Neural cell (in vitro differentiated cells): ENCODE measurements around the gene ADAMTS14. TPM values are rescaled to one million over a fixed set of nuclear protein-coding genes. Genes with fewer than 3 reads are reported as not detected.

Experiments
- H2AFZ ChIP-seq: fragments of 200-600, 300-800 bp; sonication (generic), shearing (Covaris generic); 2 replicates; pipeline ENCODE4 v1.6.0; 2014; ENCODE audit warnings: low read depth, mild to moderate bottlenecking, antibody characterized with exemption, low read length, moderate library complexity
- H3F3A ChIP-seq: fragments of 200-600 bp; shearing (Covaris generic); 2 replicates; pipeline ENCODE4 v1.6.1; 2016; ENCODE audit warnings: mild to moderate bottlenecking, moderate library complexity, mixed read lengths, antibody characterized with exemption, low read length; ENCODE audit not compliant: insufficient read depth, poor library complexity, severe bottlenecking
- H3K27ac ChIP-seq: fragments of 200-600, 300-800 bp; sonication (generic), shearing (Covaris generic); 2 replicates; pipeline ENCODE4 v1.5.1; 2014; ENCODE audit warnings: mild to moderate bottlenecking, low read length, moderate library complexity
- H3K27me3 ChIP-seq: fragments of 300-800, 200-600 bp; sonication (generic), shearing (Covaris generic); 2 replicates; pipeline ENCODE4 v1.6.0; 2014; ENCODE audit warnings: mild to moderate bottlenecking, low read depth, low read length, moderate library complexity; ENCODE audit not compliant: insufficient read depth
- H3K36me3 ChIP-seq: fragments of 300-800, 200-600 bp; sonication (generic), shearing (Covaris generic); 2 replicates; pipeline ENCODE4 v1.5.1; 2014; ENCODE audit warnings: mild to moderate bottlenecking, antibody characterized with exemption, low read length, moderate library complexity; ENCODE audit not compliant: insufficient read depth
- H3K4me2 ChIP-seq: fragments of 300-800, 200-600 bp; sonication (generic), shearing (Covaris generic); 2 replicates; pipeline ENCODE4 v1.6.0; 2014; ENCODE audit warnings: mild to moderate bottlenecking, low read length
- H3K4me3 ChIP-seq: fragments of 300-800, 200-600 bp; sonication (generic), shearing (Covaris generic); 2 replicates; pipeline ENCODE4 v1.5.1; 2014; ENCODE audit warnings: mild to moderate bottlenecking, low read length, moderate library complexity
- H3K79me2 ChIP-seq: fragments of 200-600 bp; shearing (Covaris generic); replicated peaks from 2 replicates; pipeline ENCODE4 v1.6.0; 2014; ENCODE audit warnings: mild to moderate bottlenecking, low read length, moderate library complexity; ENCODE audit not compliant: insufficient read depth
- H3K9ac ChIP-seq: fragments of 300-800, 200-600 bp; sonication (generic), shearing (Covaris generic); 2 replicates; pipeline ENCODE4 v1.6.1; 2016; ENCODE audit warnings: mild to moderate bottlenecking, low read length, mixed read lengths
- H3K9me2 ChIP-seq: fragments of 200-600 bp; shearing (Covaris generic); 2 replicates; pipeline ENCODE4 v1.6.1; 2016; ENCODE audit warnings: mild to moderate bottlenecking, low read length, mixed read lengths; ENCODE audit not compliant: insufficient read depth
- H3K9me3 ChIP-seq: fragments of 200-600, 300-800 bp; sonication (generic), shearing (Covaris generic); 2 replicates; pipeline ENCODE4 v1.6.1; 2016; ENCODE audit warnings: mild to moderate bottlenecking, mixed run types, low read length, moderate library complexity, mixed read lengths
- H4K20me1 ChIP-seq: fragments of 200-600 bp; shearing (Covaris generic); 2 replicates; pipeline ENCODE4 v1.6.1; 2016; ENCODE audit warnings: mild to moderate bottlenecking, mixed run types; ENCODE audit not compliant: insufficient read depth
- CTCF ChIP-seq: fragments of 450-650 bp; IDR thresholded peaks from 2 replicates; pipeline ENCODE4 v1.5.1; 2014; ENCODE audit warnings: antibody characterized with exemption, mild to moderate bottlenecking, moderate library complexity; ENCODE audit not compliant: poor library complexity, severe bottlenecking
- EP300 ChIP-seq: fragments of 450-650 bp; conservative IDR thresholded peaks from 2 replicates; pipeline ENCODE4 v1.6.1; 2014; ENCODE audit warnings: antibody characterized with exemption, mild to moderate bottlenecking, moderate library complexity; ENCODE audit not compliant: poor library complexity, severe bottlenecking
- EZH2 ChIP-seq: fragments of 200-600, 300-800 bp; shearing (Covaris generic), sonication (generic); IDR thresholded peaks from 2 replicates; pipeline ENCODE4 v1.6.1; 2014; ENCODE audit warnings: antibody characterized with exemption, low read length, borderline replicate concordance, mild to moderate bottlenecking; ENCODE audit not compliant: insufficient read depth, poor library complexity, severe bottlenecking
- MXI1 ChIP-seq: fragments of 450-650 bp; conservative IDR thresholded peaks from 2 replicates; pipeline ENCODE4 v1.6.1; 2014; ENCODE audit warnings: antibody characterized with exemption, mild to moderate bottlenecking; ENCODE audit not compliant: poor library complexity, severe bottlenecking
- POLR2AphosphoS5 ChIP-seq: IDR thresholded peaks from 2 replicates; pipeline ENCODE4 v1.6.1; 2012
- RAD21 ChIP-seq: fragments of 450-650 bp; conservative IDR thresholded peaks from 2 replicates; pipeline ENCODE4 v1.6.1; 2014; ENCODE audit warnings: antibody characterized with exemption, mild to moderate bottlenecking, moderate library complexity
- REST ChIP-seq: IDR thresholded peaks from 2 replicates; pipeline ENCODE4 v1.6.1; 2012; ENCODE audit warnings: borderline replicate concordance
- SMC3 ChIP-seq: fragments of 450-650 bp; conservative IDR thresholded peaks from 2 replicates; pipeline ENCODE4 v1.6.1; 2014; ENCODE audit warnings: antibody characterized with exemption, mild to moderate bottlenecking, moderate library complexity; ENCODE audit not compliant: poor library complexity
- TAF1 ChIP-seq: IDR thresholded peaks from 2 replicates; pipeline ENCODE4 v1.6.1; 2012; ENCODE audit warnings: low read depth
- polyA plus RNA-seq: library from polyadenylated mRNA; depleted of rRNA; stranded (reverse); fragments of >200 nt; gene quantifications from 2 replicates; pipeline ENCODE4 v1.2.3, GENCODE V29; 2014

The ADAMTS14 gene
- polyA plus RNA-seq, 1 donor from 2014 or later = 0.04 TPM

- Histone ChIP-seq H2AFZ (no peak overlapping the region), H3K9me2 (no peaks in the 10 kb centered on the region), H3K27me3 (no peaks in the 10 kb centered on the region), H3K9ac (no peak overlapping the region), H3K27ac (no peak overlapping the region), H3K79me2 (no peaks in the 10 kb centered on the region), H3F3A (no peaks in the 10 kb centered on the region), H3K4me3 (no peak overlapping the region), H3K4me2 (no peak overlapping the region), H4K20me1 (no peaks in the 10 kb centered on the region), H3K36me3 (no peaks in the 10 kb centered on the region), H3K9me3 (no peaks in the 10 kb centered on the region)
- TF ChIP-seq REST = no peak
- no peak for TF ChIP-seq EZH2
- no peak for TF ChIP-seq RAD21
- no peak for TF ChIP-seq SMC3
- no peak for TF ChIP-seq TAF1
- no peak for TF ChIP-seq EP300
- TF ChIP-seq POLR2AphosphoS5 = no peak
- no peak for TF ChIP-seq MXI1
- TF ChIP-seq CTCF = no peak
These were observed 13.0 kb upstream of the ADAMTS14 start for GRCh38 chr10:70659306-70659705.

GRCh38 chr10:70660722-70661121 is 11.6 kb upstream of the ADAMTS14 start:
- Histone ChIP-seq H3F3A (no peaks in the 10 kb centered on the region), H3K36me3 (no peaks in the 10 kb centered on the region), H4K20me1 (no peaks in the 10 kb centered on the region), H3K4me2 (no peak overlapping the region), H3K79me2 (no peaks in the 10 kb centered on the region), H3K9ac (no peak overlapping the region), H3K4me3 (no peak overlapping the region), H3K27ac (no peak overlapping the region), H3K9me2 (no peaks in the 10 kb centered on the region), H3K9me3 (no peaks in the 10 kb centered on the region), H2AFZ (no peak overlapping the region), H3K27me3 (no peaks in the 10 kb centered on the region)
- no peak for TF ChIP-seq TAF1
- no peak for TF ChIP-seq SMC3
- no peak for TF ChIP-seq EZH2
- no peak for TF ChIP-seq EP300
- TF ChIP-seq MXI1 = no peak
- TF ChIP-seq REST = no peak
- TF ChIP-seq CTCF = no peak
- no peak for TF ChIP-seq RAD21
- TF ChIP-seq POLR2AphosphoS5 = no peak
